Caco-2 (cell line): ENCODE data around the gene SPINT1. TPM values are rescaled to one million over a fixed set of nuclear protein-coding genes. Genes with fewer than 3 reads are reported as not detected.

Source experiments
- Bru-seq: library from RNA; stranded (reverse); fragments of 400-500 nt; gene quantifications from one replicate; lab custom pipeline; 2021; lab: Mats Ljungman, UMichigan
- BruChase-seq, 2 experiments: library from RNA; stranded (reverse); fragments of 400-500 nt; gene quantifications; one replicate each; lab custom pipeline; 2021; lab: Mats Ljungman, UMichigan
- BruUV-seq: library from RNA; stranded (reverse); fragments of 400-500 nt; replicated peaks from 2 replicates; lab custom pipeline; 2021; lab: Mats Ljungman, UMichigan
- CTCF ChIA-PET: fragments of 300-600 bp; sonication (Branson Sonifier 250); formaldehyde crosslinking; loops from one replicate; lab custom pipeline; 2022; ENCODE audit warnings: antibody characterized with exemption; lab: Charles Lee
- POLR2A ChIA-PET: fragments of 300-600 bp; sonication (Branson Sonifier 250); formaldehyde crosslinking; loops from one replicate; lab custom pipeline; 2022; ENCODE audit warnings: antibody characterized with exemption; lab: Charles Lee
- DNase-seq, 2 experiments: peaks; one replicate each; pipeline versions ENCODE4 v3.0.0 to v3.0.0-alpha.2; 2020 to 2022
- H3K27me3 ChIP-seq: replicated peaks from 2 replicates; pipeline ENCODE4 v1.6.0; 2011; ENCODE audit warnings: low read length; ENCODE audit not compliant: control insufficient read depth, insufficient read depth
- H3K36me3 ChIP-seq: 2 replicates; pipeline ENCODE4 v1.5.1; 2011; ENCODE audit warnings: low read length; ENCODE audit not compliant: control insufficient read depth, insufficient read depth
- H3K4me1 ChIP-seq: fragments of 250-450 bp; sonication (Bioruptor Pico); 2 replicates; pipeline ENCODE4 v1.5.1; 2020; ENCODE audit warnings: mild to moderate bottlenecking
- H3K4me3 ChIP-seq: 2 replicates; pipeline ENCODE4 v1.5.1; 2011; ENCODE audit warnings: low read depth, mild to moderate bottlenecking, control low read depth, low read length
- H3K9me3 ChIP-seq: fragments of 250-450 bp; sonication (Bioruptor Pico); 2 replicates; pipeline ENCODE4 v1.5.1; 2020; ENCODE audit warnings: mild to moderate bottlenecking, moderate library complexity
- H3K27ac Mint-ChIP-seq: one replicate; pipeline ENCODE4 v1.8.0; 2022; ENCODE audit warnings: mixed read lengths; ENCODE audit not compliant: unreplicated experiment
- H3K27me3 Mint-ChIP-seq: one replicate; pipeline ENCODE4 v1.8.0; 2022; ENCODE audit warnings: mixed read lengths; ENCODE audit not compliant: insufficient read depth, unreplicated experiment
- H3K36me3 Mint-ChIP-seq: one replicate; pipeline ENCODE4 v1.8.0; 2022; ENCODE audit warnings: mild to moderate bottlenecking, mixed read lengths; ENCODE audit not compliant: insufficient read depth, unreplicated experiment
- H3K4me1 Mint-ChIP-seq: one replicate; pipeline ENCODE4 v1.8.0; 2022; ENCODE audit warnings: low read depth, mixed read lengths; ENCODE audit not compliant: unreplicated experiment
- H3K4me3 Mint-ChIP-seq: one replicate; pipeline ENCODE4 v1.8.0; 2022; ENCODE audit warnings: mild to moderate bottlenecking, moderate library complexity, mixed read lengths; ENCODE audit not compliant: unreplicated experiment
- H3K9me3 Mint-ChIP-seq: one replicate; pipeline ENCODE4 v1.8.0; 2022; ENCODE audit warnings: mixed read lengths; ENCODE audit not compliant: unreplicated experiment
- CTCF ChIP-seq, 2 experiments: fragments of 200-600 bp in 1 of 2; IDR thresholded peaks; 1 replicate in 1 of 2; 2 replicates in 1 of 2; pipeline versions ENCODE4 v1.5.1 to v1.8.0; 2011 to 2022; ENCODE audit warnings: antibody characterized with exemption in 1 of 2, control low read depth in 1 of 2, inconsistent platforms in 1 of 2, low read depth in 1 of 2, low read length in 1 of 2, mild to moderate bottlenecking in 1 of 2, moderate library complexity in 1 of 2; ENCODE audit not compliant: insufficient read depth in 1 of 2, severe bottlenecking in 1 of 2, unreplicated experiment in 1 of 2
- intact Hi-C: fragments of 100-400 bp; cut with micrococcal nuclease; formaldehyde crosslinking; loops from one replicate; pipeline ENCODE4 v1.10.0; 2022; ENCODE audit not compliant: unreplicated experiment
- long read RNA-seq: library from polyadenylated mRNA; stranded (forward); transcript quantifications from one replicate; pipeline ENCODE4 v2.0.0, GENCODE V29; 2022
- total RNA-seq: library from RNA; stranded (reverse); gene quantifications from 2 replicates; pipeline ENCODE4 v1.2.3, GENCODE V29; 2022

Gene SPINT1
- total RNA-seq (290 and 305 TPM in 2 replicates), Bru-seq, nascent RNA (percentile 89 among the genes with signal in this experiment), BruChase-seq, experiment 1, labeled RNA remaining after a 2-hour chase (percentile 89 among the genes with signal in this experiment), BruChase-seq, experiment 2, labeled RNA remaining after a 6-hour chase (percentile 97 among the genes with signal in this experiment)
- long read RNA-seq, transcript SPINT1-208 (3 exons, 440 nt): minor isoform, 5 of 780 reads
- long read RNA-seq, transcript SPINT1-202 (11 exons, 2,456 nt): major isoform, 188 of 780 reads
- long read RNA-seq, transcript SPINT1-201 (11 exons, 3,056 nt): minor isoform, 172 of 780 reads
- long read RNA-seq, partial matches to known transcripts: 250 of 780 reads
- long read RNA-seq, other reads (novel, unspliced or antisense): 161 of 780 reads

GRCh38 chr15:40843885-40844695 lies at the start of gene SPINT1:
SPINT1 (plus strand) TSS chr15:40844048; CDS start chr15:40844555, 507 bp downstream.
- POLR2A ChIA-PET: interaction anchor here (0.5 to 3.8 kb wide), 17 partner anchors 8 to 390 kb away, joined by 3 to 23 read pairs (median 5); partner anchors contain the start of genes CCDC32, DNAJC17, PPP1R14D and ZFYVE19
- H3K27ac Mint-ChIP-seq: peak within 1 kb of the TSS; percentile 93
- Histone ChIP-seq H3K4me3 (peak within 1 kb of the TSS; percentile 85), H3K27me3 (no peaks in the 10 kb centered on the region), H3K36me3 (peaks cover 4% of the 10 kb centered on the region), H3K4me1 (peaks cover 34% of the 10 kb centered on the region), H3K9me3 (no peaks in the 10 kb centered on the region)
- no TSS peak for BruUV-seq
- TF ChIP-seq CTCF (IDR thresholded peaks at IDR 0.05; ENCODE audit: insufficient read depth in 1 of 2, low read depth in 1 of 2, low read length in 1 of 2, severe bottlenecking in 1 of 2, unreplicated experiment in 1 of 2): no peak
- H3K9me3 Mint-ChIP-seq: no peaks in the 10 kb centered on the region
- DNase-seq: peak; percentile 79
- intact Hi-C loops: no loop called here
- H3K4me1 Mint-ChIP-seq: peaks cover 9% of the 10 kb centered on the region
- H3K4me3 Mint-ChIP-seq: peak within 1 kb of the TSS; percentile 99
- peaks cover 27% of the 10 kb centered on the region for H3K36me3 Mint-ChIP-seq
- no peaks in the 10 kb centered on the region for H3K27me3 Mint-ChIP-seq
- CTCF ChIA-PET: interaction anchor here (0.5 to 2.1 kb wide), 14 partner anchors 13 to 256 kb away, joined by 3 to 11 read pairs (median 4); partner anchors contain the start of genes CHAC1, DNAJC17, GCHFR and RHOV

GRCh38 chr15:40796041-40796440 lies 47.8 kb upstream of the SPINT1 start:
- TF ChIP-seq CTCF (IDR thresholded peaks at IDR 0.05; ENCODE audit: insufficient read depth in 1 of 2, low read depth in 1 of 2, low read length in 1 of 2, severe bottlenecking in 1 of 2, unreplicated experiment in 1 of 2): no peak
- H3K27ac Mint-ChIP-seq: no peak overlapping the region
- H3K9me3 Mint-ChIP-seq: no peaks in the 10 kb centered on the region
- intact Hi-C loops: no loop called here
- DNase-seq: no peak
- no peaks in the 10 kb centered on the region for H3K27me3 Mint-ChIP-seq
- no peak overlapping the region for H3K4me3 Mint-ChIP-seq
- ChIA-PET POLR2A (no interaction called here), CTCF (interaction anchor here (0.5 kb wide), 1 partner anchor 8 kb away, joined by 3 read pairs; no protein-coding TSS in a partner anchor)
- H3K36me3 Mint-ChIP-seq: peaks cover 9% of the 10 kb centered on the region
- no TSS peak for BruUV-seq
- peaks cover 29% of the 10 kb centered on the region for H3K4me1 Mint-ChIP-seq
- no peak overlapping the region for H3K4me3 ChIP-seq
- H3K9me3 ChIP-seq: no peaks in the 10 kb centered on the region
- H3K36me3 ChIP-seq: no peaks in the 10 kb centered on the region; the same call in 1 of the 2 replicates
- peaks cover 30% of the 10 kb centered on the region for H3K4me1 ChIP-seq
- H3K27me3 ChIP-seq: no peaks in the 10 kb centered on the region

GRCh38 chr15:40796512-40796911 lies 47.3 kb upstream of the SPINT1 start:
- Mint-ChIP-seq H3K4me1 (peaks cover 29% of the 10 kb centered on the region), H3K27ac (no peak overlapping the region), H3K27me3 (no peaks in the 10 kb centered on the region), H3K4me3 (no peak overlapping the region), H3K9me3 (no peaks in the 10 kb centered on the region), H3K36me3 (peaks cover 9% of the 10 kb centered on the region)
- POLR2A ChIA-PET: no interaction called here
- no peaks in the 10 kb centered on the region for H3K9me3 ChIP-seq
- no peak overlapping the region for H3K4me3 ChIP-seq
- no peaks in the 10 kb centered on the region; the same call in 1 of the 2 replicates for H3K36me3 ChIP-seq
- intact Hi-C loops: no loop called here
- no peak for DNase-seq
- no TSS peak for BruUV-seq
- H3K4me1 ChIP-seq: peaks cover 30% of the 10 kb centered on the region
- TF ChIP-seq CTCF (IDR thresholded peaks at IDR 0.05; ENCODE audit: insufficient read depth in 1 of 2, low read depth in 1 of 2, low read length in 1 of 2, severe bottlenecking in 1 of 2, unreplicated experiment in 1 of 2): no peak
- CTCF ChIA-PET: interaction anchor here (0.5 kb wide), 1 partner anchor 7 kb away, joined by 3 read pairs; no protein-coding TSS in a partner anchor
- H3K27me3 ChIP-seq: no peaks in the 10 kb centered on the region
